ENCODE data around the gene HSBP1L1. TPM values are rescaled to one million over a fixed set of nuclear protein-coding genes. Genes with fewer than 3 reads are reported as not detected.

The HSBP1L1 gene
- total RNA-seq, 3 donors from 2014 or later: 33.8 to 73.7 (median 68.4) TPM

- Histone ChIP-seq H3K36me3 (ENCODE audit: low read depth) (no peaks in the 10 kb centered on the region), H3K4me3 (no peak overlapping the region), H3K4me1 (ENCODE audit: low read depth) (no peaks in the 10 kb centered on the region), H3K9me3 (peaks cover 39% of the 10 kb centered on the region)
- DNase-seq (no peak), ATAC-seq (no peak)
- TF ChIP-seq, protein P1, sequence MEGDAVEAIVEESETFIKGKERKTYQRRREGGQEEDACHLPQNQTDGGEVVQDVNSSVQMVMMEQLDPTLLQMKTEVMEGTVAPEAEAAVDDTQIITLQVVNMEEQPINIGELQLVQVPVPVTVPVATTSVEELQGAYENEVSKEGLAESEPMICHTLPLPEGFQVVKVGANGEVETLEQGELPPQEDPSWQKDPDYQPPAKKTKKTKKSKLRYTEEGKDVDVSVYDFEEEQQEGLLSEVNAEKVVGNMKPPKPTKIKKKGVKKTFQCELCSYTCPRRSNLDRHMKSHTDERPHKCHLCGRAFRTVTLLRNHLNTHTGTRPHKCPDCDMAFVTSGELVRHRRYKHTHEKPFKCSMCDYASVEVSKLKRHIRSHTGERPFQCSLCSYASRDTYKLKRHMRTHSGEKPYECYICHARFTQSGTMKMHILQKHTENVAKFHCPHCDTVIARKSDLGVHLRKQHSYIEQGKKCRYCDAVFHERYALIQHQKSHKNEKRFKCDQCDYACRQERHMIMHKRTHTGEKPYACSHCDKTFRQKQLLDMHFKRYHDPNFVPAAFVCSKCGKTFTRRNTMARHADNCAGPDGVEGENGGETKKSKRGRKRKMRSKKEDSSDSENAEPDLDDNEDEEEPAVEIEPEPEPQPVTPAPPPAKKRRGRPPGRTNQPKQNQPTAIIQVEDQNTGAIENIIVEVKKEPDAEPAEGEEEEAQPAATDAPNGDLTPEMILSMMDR (IDR thresholded peaks at IDR 0.05): no peak
- intact Hi-C loops (cut with DNase I, micrococcal nuclease): no loop called here
Observed at GRCh38 chr18:80012714-80013113, 48.3 kb downstream of the HSBP1L1 start.

Other genes starting within 250 kb of the HSBP1L1 start
- under 1 TPM in 1 of 3 donors, not detected in 2; 0.19 TPM for gene KCNG2, start 166.7 kb upstream of the HSBP1L1 start, total RNA-seq
- gene SLC66A2, start 13.0 kb upstream of the HSBP1L1 start, total RNA-seq: 10 to 100 TPM; 54.5 to 90.1 (median 68.6) TPM
- gene TXNL4A, start 23.9 kb downstream of the HSBP1L1 start, total RNA-seq: 10 to 100 TPM; 64.1 to 83.4 (median 76.7) TPM
- 10 to 100 TPM; 14.5 to 19.1 (median 18.4) TPM for gene RBFA, start 69.8 kb downstream of the HSBP1L1 start, total RNA-seq
- gene ADNP2, start 144.6 kb downstream of the HSBP1L1 start, total RNA-seq: 10 to 100 TPM; 16.7 to 18.3 (median 17.7) TPM